C4-2B (cell line): ENCODE measurements around the gene LMAN1L.

Experiments used
- ZFX ChIP-seq: fragments of 450-650 bp; IDR thresholded peaks from 2 replicates; pipeline ENCODE4 v1.6.1; 2017
- TF ChIP-seq, protein P1 (sequence below): fragments of 450-650 bp; conservative IDR thresholded peaks from 2 replicates; pipeline ENCODE4 v1.5.1; 2017; ENCODE audit warnings: mild to moderate bottlenecking

DNA sequence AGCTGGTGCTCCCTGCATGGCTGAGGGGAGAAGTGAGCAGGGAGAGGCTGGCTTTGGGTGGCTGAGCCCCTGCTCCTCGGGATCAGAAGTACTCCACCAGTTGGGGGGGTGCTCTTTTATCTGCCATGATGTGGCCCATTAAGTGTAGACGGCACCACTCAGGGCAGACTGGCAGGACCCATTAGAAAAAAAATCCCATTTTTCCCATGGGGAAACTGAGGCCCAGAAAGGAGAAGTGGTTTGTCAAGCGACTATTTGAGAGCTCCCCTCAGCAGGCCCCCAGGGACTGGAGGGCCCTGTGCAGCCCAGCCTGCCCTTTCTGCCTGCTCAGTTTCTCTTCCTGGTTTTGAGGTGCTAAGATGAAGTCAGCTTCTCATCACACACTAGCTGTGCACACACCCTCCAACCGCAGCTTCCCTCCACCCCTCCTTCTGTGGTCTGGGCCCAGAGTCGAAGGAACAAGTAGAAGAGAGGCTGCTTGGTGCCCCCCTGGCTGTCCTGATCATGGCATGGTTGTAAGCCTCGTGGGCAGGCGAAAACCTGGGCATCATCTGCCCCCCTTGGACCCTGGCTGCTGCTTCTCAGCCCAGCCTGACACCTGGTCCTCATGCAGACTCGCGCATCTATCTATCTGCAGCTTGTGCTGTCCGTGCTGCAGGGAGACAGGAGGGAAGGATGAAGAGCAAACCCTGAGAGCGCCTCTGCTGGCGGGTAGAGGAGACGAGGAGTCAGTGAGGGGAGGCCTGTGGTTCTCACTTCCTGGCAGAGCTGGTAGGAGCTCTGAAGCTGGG is 25.2 kb upstream of the LMAN1L start:
- TF ChIP-seq, protein P1, sequence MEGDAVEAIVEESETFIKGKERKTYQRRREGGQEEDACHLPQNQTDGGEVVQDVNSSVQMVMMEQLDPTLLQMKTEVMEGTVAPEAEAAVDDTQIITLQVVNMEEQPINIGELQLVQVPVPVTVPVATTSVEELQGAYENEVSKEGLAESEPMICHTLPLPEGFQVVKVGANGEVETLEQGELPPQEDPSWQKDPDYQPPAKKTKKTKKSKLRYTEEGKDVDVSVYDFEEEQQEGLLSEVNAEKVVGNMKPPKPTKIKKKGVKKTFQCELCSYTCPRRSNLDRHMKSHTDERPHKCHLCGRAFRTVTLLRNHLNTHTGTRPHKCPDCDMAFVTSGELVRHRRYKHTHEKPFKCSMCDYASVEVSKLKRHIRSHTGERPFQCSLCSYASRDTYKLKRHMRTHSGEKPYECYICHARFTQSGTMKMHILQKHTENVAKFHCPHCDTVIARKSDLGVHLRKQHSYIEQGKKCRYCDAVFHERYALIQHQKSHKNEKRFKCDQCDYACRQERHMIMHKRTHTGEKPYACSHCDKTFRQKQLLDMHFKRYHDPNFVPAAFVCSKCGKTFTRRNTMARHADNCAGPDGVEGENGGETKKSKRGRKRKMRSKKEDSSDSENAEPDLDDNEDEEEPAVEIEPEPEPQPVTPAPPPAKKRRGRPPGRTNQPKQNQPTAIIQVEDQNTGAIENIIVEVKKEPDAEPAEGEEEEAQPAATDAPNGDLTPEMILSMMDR: no peak; the same call in 1 of the 2 replicates
- TF ChIP-seq ZFX: no peak
